Calu3 (cell line): ENCODE data around the gene MDK. TPM values are rescaled to one million over a fixed set of nuclear protein-coding genes. Genes with fewer than 3 reads are reported as not detected.
A peak's percentile ranks its signal among the peaks of the same experiment; 100 is the strongest.
"Not testable (repeated sequence)": the region's sequence is repeated elsewhere in the genome, so short reads cannot be mapped to it uniquely, and the experiment has no call there.

ENCODE experiments used
- BruUV-seq: library from RNA; stranded (reverse); fragments of 400-500 nt; replicated peaks from 2 replicates; lab custom pipeline; 2021; lab: Mats Ljungman, UMichigan
- CTCF ChIA-PET: fragments of 300-600 bp; sonication (Branson Sonifier 250); formaldehyde crosslinking; loops from one replicate; lab custom pipeline; 2022; ENCODE audit warnings: antibody characterized with exemption; lab: Charles Lee
- DNase-seq: peaks from one replicate; pipeline ENCODE4 v3.0.0; 2022
- H3K27ac Mint-ChIP-seq: one replicate; pipeline ENCODE4 v1.8.0; 2022; ENCODE audit warnings: mixed read lengths; ENCODE audit not compliant: unreplicated experiment
- H3K27me3 Mint-ChIP-seq: one replicate; pipeline ENCODE4 v1.8.0; 2022; ENCODE audit warnings: mixed read lengths; ENCODE audit not compliant: unreplicated experiment
- H3K36me3 Mint-ChIP-seq: one replicate; pipeline ENCODE4 v1.8.0; 2022; ENCODE audit warnings: mild to moderate bottlenecking, moderate library complexity, mixed read lengths; ENCODE audit not compliant: insufficient read depth, unreplicated experiment
- H3K4me1 Mint-ChIP-seq: one replicate; pipeline ENCODE4 v1.8.0; 2022; ENCODE audit warnings: mild to moderate bottlenecking, low read depth, mixed read lengths; ENCODE audit not compliant: unreplicated experiment
- H3K4me3 Mint-ChIP-seq: one replicate; pipeline ENCODE4 v1.8.0; 2022; ENCODE audit warnings: mild to moderate bottlenecking, low read depth, moderate library complexity, mixed read lengths; ENCODE audit not compliant: unreplicated experiment
- H3K9me3 Mint-ChIP-seq: one replicate; pipeline ENCODE4 v1.8.0; 2022; ENCODE audit warnings: low read depth, mixed read lengths; ENCODE audit not compliant: unreplicated experiment
- CTCF ChIP-seq: fragments of 200-600 bp; IDR thresholded peaks from one replicate; pipeline ENCODE4 v1.8.0; 2022; ENCODE audit warnings: antibody characterized with exemption; ENCODE audit not compliant: unreplicated experiment
- intact Hi-C: fragments of 100-400 bp; cut with micrococcal nuclease; formaldehyde crosslinking; loops from one replicate; pipeline ENCODE4 v1.10.0; 2022; ENCODE audit not compliant: unreplicated experiment
- total RNA-seq: library from RNA; stranded (reverse); gene quantifications from 2 replicates; pipeline ENCODE4 v1.2.3, GENCODE V29; 2022

MDK gene
- total RNA-seq, 1 experiment from 2014 or later = 74.9 TPM

- Mint-ChIP-seq H3K27me3 (no peaks in the 10 kb centered on the region), H3K4me3 (no peak overlapping the region), H3K27ac (no peak overlapping the region), H3K9me3 (no peaks in the 10 kb centered on the region), H3K36me3 (peaks cover 33% of the 10 kb centered on the region), H3K4me1 (no peaks in the 10 kb centered on the region)
- DNase-seq = no peak
- CTCF ChIA-PET = interaction anchor here (0.5 to 1.5 kb wide), 2 partner anchors 13 to 1096 kb away, joined by 3 to 4 read pairs; partner anchors contain the start of gene CHRM4
- TF ChIP-seq CTCF = no peak
- BruUV-seq = no TSS peak
- intact Hi-C loops = no loop called here
Observed at GRCh38 chr11:46378811-46379481, 2.5 kb upstream of the MDK start.

- H3K36me3 Mint-ChIP-seq = peaks cover 33% of the 10 kb centered on the region
- peak overlapping the region; percentile 77 for H3K4me3 Mint-ChIP-seq
- DNase-seq, H3K9me3 Mint-ChIP-seq, intact Hi-C loops, H3K27ac Mint-ChIP-seq, H3K4me1 Mint-ChIP-seq, H3K27me3 Mint-ChIP-seq, BruUV-seq, CTCF ChIA-PET: not testable (repeated sequence)
Observed at GRCh38 chr11:46379482-46380293, 1.8 kb upstream of the MDK start.

GRCh38 chr11:46380340-46381047, 975 bp upstream of the MDK start:
- Mint-ChIP-seq H3K4me1 (no peaks in the 10 kb centered on the region), H3K9me3 (no peaks in the 10 kb centered on the region), H3K4me3 (peak overlapping the region; percentile 77), H3K27me3 (no peaks in the 10 kb centered on the region), H3K36me3 (peaks cover 33% of the 10 kb centered on the region), H3K27ac (no peak overlapping the region)
- CTCF ChIA-PET = interaction anchor here (0.6 kb wide), 1 partner anchor 795 kb away, joined by 3 read pairs; no protein-coding TSS in a partner anchor
- BruUV-seq = no TSS peak
- TF ChIP-seq CTCF = no peak
- DNase-seq = peak; percentile 56
- intact Hi-C loops = no loop called here

GRCh38 chr11:46381819-46382645, 563 bp downstream of the MDK start:
- H3K9me3 Mint-ChIP-seq = no peaks in the 10 kb centered on the region
- H3K27me3 Mint-ChIP-seq = peaks cover 13% of the 10 kb centered on the region
- H3K27ac Mint-ChIP-seq = no peak overlapping the region
- CTCF ChIA-PET = no interaction called here
- intact Hi-C loops = no loop called here
- H3K36me3 Mint-ChIP-seq = peaks cover 31% of the 10 kb centered on the region
- TF ChIP-seq CTCF = no peak
- BruUV-seq = TSS peak; percentile 87
- no peak for DNase-seq
- H3K4me1 Mint-ChIP-seq = peaks cover 9% of the 10 kb centered on the region
- peak overlapping the region; percentile 77 for H3K4me3 Mint-ChIP-seq
